Measurements from ENCODE around the gene RASGRP4. TPM values are rescaled to one million over a fixed set of nuclear protein-coding genes. Genes with fewer than 3 reads are reported as not detected.
"Not testable (repeated sequence)": the region's sequence is repeated elsewhere in the genome, so short reads cannot be mapped to it uniquely, and the experiment has no call there.

RASGRP4 gene
- total RNA-seq, 1 donor from 2014 or later, result 3.5 TPM

GRCh38 chr19:38374332-38375097, 51.5 kb downstream of the RASGRP4 start, which contains the start of gene PSMD8:
Gene PSMD8 (plus strand): TSS chr19:38374571. CDS start chr19:38374602, 31 bp downstream.
- DNase-seq (ENCODE audit: low spot score), result peak; percentile 99

- no peak for DNase-seq (ENCODE audit: low spot score)
These were observed 52.1 kb downstream of the RASGRP4 start for GRCh38 chr19:38373907-38374331.

- DNase-seq (ENCODE audit: low spot score), result no peak
These were observed 54.9 kb downstream of the RASGRP4 start for GRCh38 chr19:38371081-38371480.

- DNase-seq (ENCODE audit: low spot score), result no peak
These were observed 55.7 kb downstream of the RASGRP4 start for GRCh38 chr19:38370299-38370698.

GRCh38 chr19:38369584-38369983, 56.4 kb downstream of the RASGRP4 start:
- no peak for DNase-seq (ENCODE audit: low spot score)

GRCh38 chr19:38367041-38367440, 59.0 kb downstream of the RASGRP4 start:
- no peak for DNase-seq (ENCODE audit: low spot score)

- DNase-seq (ENCODE audit: low spot score), result not testable (repeated sequence)
These were observed 62.9 kb downstream of the RASGRP4 start for GRCh38 chr19:38362946-38363688.

GRCh38 chr19:38362076-38362945, 63.7 kb downstream of the RASGRP4 start:
- DNase-seq (ENCODE audit: low spot score), result peak; percentile 70

- DNase-seq (ENCODE audit: low spot score), result peak; percentile 62
These were observed 64.4 kb downstream of the RASGRP4 start for GRCh38 chr19:38361633-38362075.

GRCh38 chr19:38360839-38361631, 65.0 kb downstream of the RASGRP4 start:
- no peak for DNase-seq (ENCODE audit: low spot score)

- no peak for DNase-seq (ENCODE audit: low spot score)
These were observed 65.7 kb downstream of the RASGRP4 start for GRCh38 chr19:38360351-38360750.

- no peak for DNase-seq (ENCODE audit: low spot score)
These were observed 66.6 kb downstream of the RASGRP4 start for GRCh38 chr19:38359242-38360021.

Other genes with a start within 250 kb of the RASGRP4 start
- 0.12 TPM for gene DPF1, start 202.0 kb downstream of the RASGRP4 start, total RNA-seq
- 180 TPM for gene PPP1R14A, start 169.8 kb downstream of the RASGRP4 start, total RNA-seq
- gene SPINT2, start 161.6 kb downstream of the RASGRP4 start, total RNA-seq, result 567 TPM
- 77.7 TPM for gene C19orf33, start 122.0 kb downstream of the RASGRP4 start, total RNA-seq
- 31.6 TPM for gene YIF1B, start 110.3 kb downstream of the RASGRP4 start, total RNA-seq
- gene KCNK6, start 106.4 kb downstream of the RASGRP4 start, total RNA-seq, result 21.5 TPM
- 11.9 TPM for gene CATSPERG, start 90.4 kb downstream of the RASGRP4 start, total RNA-seq
- gene PSMD8, start 51.6 kb downstream of the RASGRP4 start, total RNA-seq, result 112 TPM
- gene GGN, start 38.2 kb downstream of the RASGRP4 start, total RNA-seq, result 1.8 TPM
- gene SPRED3, start 37.5 kb downstream of the RASGRP4 start, total RNA-seq, result 3.4 TPM
- 35.2 TPM for gene FAM98C, start 23.1 kb downstream of the RASGRP4 start, total RNA-seq
- gene RYR1, start 7.5 kb upstream of the RASGRP4 start, total RNA-seq, result 4.9 TPM
- gene MAP4K1, start 191.7 kb upstream of the RASGRP4 start, total RNA-seq, result 8.2 TPM
- gene EIF3K, start 193.0 kb upstream of the RASGRP4 start, total RNA-seq, result 233 TPM
- gene ACTN4, start 221.4 kb upstream of the RASGRP4 start, total RNA-seq, result 628 TPM

Measured in mucosa of gallbladder (tissue), 1 donor.